Measurements from ENCODE around the gene ABHD13. TPM values are rescaled to one million over a fixed set of nuclear protein-coding genes. Genes with fewer than 3 reads are reported as not detected.
"Not testable (repeated sequence)": the region's sequence is repeated elsewhere in the genome, so short reads cannot be mapped to it uniquely, and the experiment has no call there.

The ABHD13 gene
- total RNA-seq, 4 donors from 2014 or later: 8.7 to 30.0 (median 18.1) TPM

DNA sequence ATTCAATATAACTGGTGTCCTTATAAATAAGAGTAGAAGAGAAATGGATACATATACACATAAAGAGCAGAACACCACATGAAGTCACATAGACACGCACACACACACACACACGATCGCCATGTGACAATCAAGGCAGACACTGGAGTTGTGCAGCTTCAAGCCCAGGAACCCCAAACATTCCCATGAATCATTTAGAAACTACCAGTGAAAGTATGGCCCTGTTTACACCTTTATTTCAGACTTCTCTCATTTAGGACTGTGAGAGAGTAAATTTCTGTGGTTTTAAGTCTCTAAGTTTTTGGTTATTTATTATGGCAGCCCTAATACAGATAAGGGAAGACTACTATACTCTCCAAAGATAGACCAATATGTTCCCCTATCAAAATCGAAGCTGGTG, 31.0 kb downstream of the ABHD13 start:
- TF ChIP-seq POLR2A (IDR thresholded peaks at IDR 0.05): no peak
- TF ChIP-seq, protein P1, sequence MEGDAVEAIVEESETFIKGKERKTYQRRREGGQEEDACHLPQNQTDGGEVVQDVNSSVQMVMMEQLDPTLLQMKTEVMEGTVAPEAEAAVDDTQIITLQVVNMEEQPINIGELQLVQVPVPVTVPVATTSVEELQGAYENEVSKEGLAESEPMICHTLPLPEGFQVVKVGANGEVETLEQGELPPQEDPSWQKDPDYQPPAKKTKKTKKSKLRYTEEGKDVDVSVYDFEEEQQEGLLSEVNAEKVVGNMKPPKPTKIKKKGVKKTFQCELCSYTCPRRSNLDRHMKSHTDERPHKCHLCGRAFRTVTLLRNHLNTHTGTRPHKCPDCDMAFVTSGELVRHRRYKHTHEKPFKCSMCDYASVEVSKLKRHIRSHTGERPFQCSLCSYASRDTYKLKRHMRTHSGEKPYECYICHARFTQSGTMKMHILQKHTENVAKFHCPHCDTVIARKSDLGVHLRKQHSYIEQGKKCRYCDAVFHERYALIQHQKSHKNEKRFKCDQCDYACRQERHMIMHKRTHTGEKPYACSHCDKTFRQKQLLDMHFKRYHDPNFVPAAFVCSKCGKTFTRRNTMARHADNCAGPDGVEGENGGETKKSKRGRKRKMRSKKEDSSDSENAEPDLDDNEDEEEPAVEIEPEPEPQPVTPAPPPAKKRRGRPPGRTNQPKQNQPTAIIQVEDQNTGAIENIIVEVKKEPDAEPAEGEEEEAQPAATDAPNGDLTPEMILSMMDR (IDR thresholded peaks at IDR 0.05): no peak
- H3K4me1 ChIP-seq: no peaks in the 10 kb centered on the region
- DNase-seq: no peak
- intact Hi-C loops (cut with DNase I; ENCODE audit: low total_unique reads): no loop called here
- no peak overlapping the region for H3K4me3 ChIP-seq
- H3K36me3 ChIP-seq: no peaks in the 10 kb centered on the region
- no peak overlapping the region for H3K27ac ChIP-seq
- peaks cover 0 to 17% of the 10 kb centered on the region in 2 donors for H3K9me3 ChIP-seq
- no peaks in the 10 kb centered on the region for H3K27me3 ChIP-seq

DNA sequence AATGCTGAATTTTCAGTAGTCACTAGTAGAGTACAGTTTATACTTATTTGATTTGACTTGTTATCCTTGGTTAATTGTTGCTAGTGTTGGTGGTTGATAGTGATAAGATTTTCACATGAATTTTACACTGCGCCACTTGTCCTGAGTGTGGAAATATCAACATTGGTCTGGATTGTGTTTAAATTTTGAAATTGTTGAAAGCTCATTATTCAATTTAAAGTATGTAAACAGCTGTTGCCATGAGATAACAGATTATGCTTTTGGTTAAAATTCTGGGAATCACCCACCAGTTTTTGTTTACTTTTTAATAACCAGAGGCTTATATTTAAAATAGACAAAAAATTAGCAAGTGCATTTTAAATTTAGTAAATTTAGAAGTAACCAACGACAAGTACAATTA, 39.1 kb downstream of the ABHD13 start:
- Histone ChIP-seq H3K36me3 (no peaks in the 10 kb centered on the region), H3K4me1 (no peaks in the 10 kb centered on the region), H3K4me3 (no peak overlapping the region), H3K27me3 (no peaks in the 10 kb centered on the region), H3K9me3 (no peaks in the 10 kb centered on the region), H3K27ac (no peak overlapping the region)
- intact Hi-C loops (cut with DNase I; ENCODE audit: low total_unique reads): no loop called here
- TF ChIP-seq, protein P1 (IDR thresholded peaks at IDR 0.05): no peak
- TF ChIP-seq POLR2A (IDR thresholded peaks at IDR 0.05): no peak
- no peak for DNase-seq

DNA sequence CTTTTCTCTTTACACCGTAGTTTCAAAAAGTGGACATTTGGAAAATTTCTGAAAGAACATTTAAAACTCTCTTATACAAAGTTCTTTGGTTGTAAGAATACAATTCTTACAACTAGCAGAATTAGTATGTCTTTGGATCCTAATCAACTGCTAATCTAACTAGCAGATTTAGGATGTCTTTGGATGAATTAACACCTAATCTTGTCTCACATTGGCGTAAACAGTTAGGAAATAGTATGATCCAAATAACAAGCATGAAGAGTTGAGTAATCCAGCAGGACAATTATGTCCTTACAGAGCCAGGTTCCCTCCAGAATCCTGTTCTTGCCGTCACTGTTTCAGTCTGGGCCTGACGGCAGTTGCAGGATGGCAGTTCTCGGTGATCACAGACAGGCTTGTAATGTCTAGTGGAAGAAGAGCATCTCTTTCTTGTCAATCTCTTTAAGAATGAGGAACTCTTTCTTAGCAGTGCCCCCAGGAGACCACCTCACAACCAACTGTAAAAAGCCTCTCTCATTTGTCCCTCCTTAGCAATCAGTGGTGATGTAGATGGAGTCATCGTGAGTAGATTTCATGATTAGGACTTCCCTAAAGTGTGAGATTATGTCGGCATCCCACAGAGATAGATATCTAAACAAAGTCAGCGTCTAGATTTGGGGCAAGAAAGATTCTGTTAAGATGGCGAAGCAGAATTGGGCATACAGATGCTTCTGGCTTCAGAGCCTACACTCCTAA, 45.6 kb downstream of the ABHD13 start:
- Histone ChIP-seq H3K4me3 (no peak overlapping the region), H3K27me3 (no peaks in the 10 kb centered on the region), H3K36me3 (no peaks in the 10 kb centered on the region), H3K9me3 (no peaks in the 10 kb centered on the region), H3K27ac (no peak overlapping the region), H3K4me1 (no peaks in the 10 kb centered on the region)
- no peak for TF ChIP-seq POLR2A (IDR thresholded peaks at IDR 0.05)
- TF ChIP-seq, protein P1 (IDR thresholded peaks at IDR 0.05): no peak
- intact Hi-C loops (cut with DNase I; ENCODE audit: low total_unique reads): no loop called here
- DNase-seq: no peak

DNA sequence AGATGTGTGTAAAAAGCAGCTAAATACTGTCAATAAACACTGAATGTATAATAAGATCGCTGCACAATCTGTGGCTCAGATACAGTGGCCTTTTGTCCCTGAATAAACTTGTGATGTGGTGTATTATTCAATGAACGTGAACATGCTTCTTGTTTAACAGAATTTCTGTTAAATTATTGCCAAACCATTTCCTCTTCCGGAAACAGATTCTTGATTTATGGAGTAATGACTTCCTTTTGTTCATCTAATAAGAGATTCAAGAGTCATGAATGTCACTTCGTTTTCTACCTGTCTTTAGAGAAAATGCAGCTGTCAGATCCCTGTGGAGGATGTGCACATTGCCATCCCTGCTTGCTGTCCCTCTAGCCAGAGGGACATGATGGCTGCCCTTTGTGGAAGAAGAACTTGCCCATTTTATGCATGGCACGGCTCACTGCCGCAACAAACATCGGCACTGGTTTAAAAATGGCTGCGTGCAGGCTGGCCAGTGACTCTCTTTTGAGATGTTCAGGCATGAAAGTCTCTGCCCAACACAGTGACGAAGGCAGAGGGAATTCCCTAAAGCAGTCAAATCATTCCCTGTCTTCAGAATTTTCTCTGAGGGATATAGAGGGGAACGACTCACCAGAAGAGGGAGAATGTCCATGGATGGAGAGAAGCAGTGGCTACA, 48.3 kb downstream of the ABHD13 start:
- DNase-seq: no peak
- Histone ChIP-seq H3K27ac (no peak overlapping the region), H3K27me3 (no peaks in the 10 kb centered on the region), H3K4me1 (no peaks in the 10 kb centered on the region), H3K9me3 (no peaks in the 10 kb centered on the region), H3K36me3 (no peaks in the 10 kb centered on the region), H3K4me3 (no peak overlapping the region)
- no peak for TF ChIP-seq POLR2A (IDR thresholded peaks at IDR 0.05)
- TF ChIP-seq, protein P1 (IDR thresholded peaks at IDR 0.05): no peak
- intact Hi-C loops (cut with DNase I; ENCODE audit: low total_unique reads): no loop called here

DNA sequence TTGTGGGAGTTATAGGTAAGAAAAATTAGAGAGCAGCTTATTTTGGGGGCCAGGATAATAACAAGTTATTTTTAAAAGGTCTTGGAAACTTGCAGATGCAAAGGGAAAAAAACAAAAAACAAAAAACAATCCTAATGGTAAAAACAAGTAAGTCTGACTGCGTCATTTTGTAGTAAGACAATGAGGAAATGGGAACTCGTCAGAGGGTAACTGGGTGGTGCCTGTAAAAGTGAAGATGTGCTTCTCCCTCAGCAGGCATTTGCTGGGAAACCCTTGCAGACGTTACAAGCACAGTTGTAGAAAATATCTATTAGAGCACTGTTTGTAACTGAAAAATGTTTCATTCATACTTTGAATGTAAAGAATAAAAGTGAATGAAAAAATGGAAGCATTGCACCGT, 49.2 kb downstream of the ABHD13 start:
- H3K27ac ChIP-seq: no peak overlapping the region
- no peaks in the 10 kb centered on the region for H3K4me1 ChIP-seq
- no peak for DNase-seq
- no peaks in the 10 kb centered on the region for H3K27me3 ChIP-seq
- TF ChIP-seq POLR2A (IDR thresholded peaks at IDR 0.05): no peak
- TF ChIP-seq, protein P1 (IDR thresholded peaks at IDR 0.05): no peak
- H3K9me3 ChIP-seq: no peaks in the 10 kb centered on the region
- H3K4me3 ChIP-seq: no peak overlapping the region
- H3K36me3 ChIP-seq: no peaks in the 10 kb centered on the region
- intact Hi-C loops (cut with DNase I; ENCODE audit: low total_unique reads): no loop called here

DNA sequence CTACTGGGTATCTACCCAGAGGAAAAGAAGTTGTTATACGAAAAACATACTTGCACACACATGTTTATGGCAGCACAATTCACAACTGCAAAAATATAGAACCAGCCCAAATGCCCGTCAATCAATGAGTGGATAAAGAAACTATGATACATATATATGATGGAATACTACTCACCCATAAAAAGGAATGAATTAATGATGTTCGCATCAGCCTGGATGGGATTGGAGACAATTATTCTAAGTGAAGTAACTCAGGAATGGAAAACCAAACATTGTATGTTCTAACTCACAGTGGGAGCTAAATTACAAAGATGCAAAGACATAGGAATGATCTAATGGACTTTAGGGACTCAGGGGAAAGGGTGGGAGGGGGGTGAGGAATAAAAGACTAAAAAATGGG, 49.7 kb downstream of the ABHD13 start:
- H3K9me3 ChIP-seq; H3K4me1 ChIP-seq; H3K27ac ChIP-seq; H3K27me3 ChIP-seq; DNase-seq; H3K36me3 ChIP-seq; H3K4me3 ChIP-seq; intact Hi-C loops (cut with DNase I; ENCODE audit: low total_unique reads): not testable (repeated sequence)
